H1 (cell line): Measurements from ENCODE around the gene MED23. TPM values are rescaled to one million over a fixed set of nuclear protein-coding genes. Genes with fewer than 3 reads are reported as not detected.

Experiments used
- CTCF ChIA-PET: fragments of 300-600 bp; sonication (Branson Sonifier 250); formaldehyde crosslinking; loops from one replicate; lab custom pipeline; 2021; ENCODE audit not compliant: partially characterized antibody; lab: Charles Lee
- POLR2A ChIA-PET: fragments of 300-600 bp; sonication (Branson Sonifier 250); formaldehyde crosslinking; loops from one replicate; lab custom pipeline; 2021; ENCODE audit warnings: inconsistent platforms; ENCODE audit not compliant: partially characterized antibody; lab: Charles Lee
- DNase-seq, 2 experiments: peaks; one replicate each; pipeline versions ENCODE4 v3.0.0 to v3.0.0-alpha.2; 2010 to 2022; ENCODE audit warnings: low spot score in 2 of 2, low read depth in 1 of 2, mixed read lengths in 1 of 2
- FAIRE-seq: peaks from 2 replicates; lab custom pipeline; 2011; peaks lifted over from hg19 to GRCh38; lab: Jason Lieb, UNC
- H2AFZ ChIP-seq: 2 replicates; pipeline ENCODE4 v1.8.1; 2012; ENCODE audit warnings: low read length, inconsistent platforms
- H2AK5ac ChIP-seq: 2 replicates; pipeline ENCODE4 v1.6.1; 2013; ENCODE audit warnings: low read depth, low read length
- H2BK120ac ChIP-seq: replicated peaks from 2 replicates; pipeline ENCODE3; 2013; ENCODE audit warnings: low read depth, low read length, inconsistent platforms
- H2BK12ac ChIP-seq: 2 replicates; pipeline ENCODE4 v1.6.1; 2013; ENCODE audit warnings: low read depth, low read length
- H2BK15ac ChIP-seq: 2 replicates; pipeline ENCODE4 v1.6.1; 2013; ENCODE audit warnings: low read length
- H2BK20ac ChIP-seq: 2 replicates; pipeline ENCODE4 v1.6.1; 2013; ENCODE audit warnings: low read length
- H2BK5ac ChIP-seq: 2 replicates; pipeline ENCODE4 v1.6.1; 2013; ENCODE audit warnings: low read depth, low read length
- H3K14ac ChIP-seq: 2 replicates; pipeline ENCODE4 v1.6.1; 2013; ENCODE audit warnings: inconsistent platforms; ENCODE audit not compliant: insufficient read length
- H3K18ac ChIP-seq: 2 replicates; pipeline ENCODE4 v1.6.1; 2013; ENCODE audit warnings: low read length; ENCODE audit errors: extremely low read depth
- H3K23ac ChIP-seq: 2 replicates; pipeline ENCODE4 v1.6.1; 2013; ENCODE audit warnings: inconsistent platforms; ENCODE audit not compliant: insufficient read length
- H3K23me2 ChIP-seq: 2 replicates; pipeline ENCODE4 v1.6.1; 2013; ENCODE audit warnings: low read depth, low read length
- H3K27ac ChIP-seq: 2 replicates; pipeline ENCODE4 v1.6.1; 2011; ENCODE audit warnings: low read depth, low read length, inconsistent platforms
- H3K27me3 ChIP-seq, 4 experiments: replicated peaks in 1 of 4; 1 replicate in 1 of 4; 2 replicates in 3 of 4; pipeline versions ENCODE4 v1.6.1 to v1.8.1; 2011 to 2013; ENCODE audit warnings: low read length in 3 of 4, mild to moderate bottlenecking in 3 of 4, inconsistent platforms in 2 of 4, mixed read lengths in 2 of 4, moderate library complexity in 1 of 4; ENCODE audit not compliant: control insufficient read depth in 3 of 4, insufficient read depth in 3 of 4; ENCODE audit errors: extremely low read depth in 1 of 4
- H3K36me3 ChIP-seq, 4 experiments: 2 replicates each; pipeline versions ENCODE4 v1.6.1 to v1.8.1; 2011 to 2013; ENCODE audit warnings: mild to moderate bottlenecking in 4 of 4, low read length in 3 of 4, moderate library complexity in 2 of 4, control low read depth in 1 of 4, inconsistent platforms in 1 of 4; ENCODE audit not compliant: insufficient read depth in 4 of 4, control insufficient read depth in 2 of 4
- H3K4ac ChIP-seq: replicated peaks from 2 replicates; pipeline ENCODE3; 2013; ENCODE audit warnings: low read length, low read depth, mixed read lengths, inconsistent platforms; ENCODE audit not compliant: insufficient read length
- H3K4me1 ChIP-seq, 4 experiments: replicated peaks in 1 of 4; 1 replicate in 1 of 4; 2 replicates in 3 of 4; pipeline versions ENCODE4 v1.6.1 to v1.8.1; 2011 to 2013; ENCODE audit warnings: low read length in 3 of 4, inconsistent platforms in 2 of 4, mixed read lengths in 1 of 4; ENCODE audit not compliant: insufficient read depth in 4 of 4, control insufficient read depth in 3 of 4
- H3K4me2 ChIP-seq, 2 experiments: 2 replicates each; pipeline versions ENCODE4 v1.6.1 to v1.8.1; 2011 to 2013; ENCODE audit warnings: low read depth in 2 of 2, low read length in 2 of 2, control low read depth in 1 of 2, inconsistent platforms in 1 of 2, mild to moderate bottlenecking in 1 of 2; ENCODE audit not compliant: insufficient read depth in 1 of 2
- H3K4me3 ChIP-seq, 4 experiments: fragments of 200-600, 300-600 bp in 1 of 4; sonication (generic), shearing (Covaris generic), sonication (Bioruptor Twin) in 1 of 4; 2 replicates each; pipeline versions ENCODE4 v1.5.1 to v1.8.1; 2011 to 2016; ENCODE audit warnings: low read length in 4 of 4, low read depth in 3 of 4, control low read depth in 2 of 4, inconsistent platforms in 2 of 4, mild to moderate bottlenecking in 2 of 4, mixed read lengths in 1 of 4, moderate library complexity in 1 of 4; ENCODE audit not compliant: insufficient read depth in 2 of 4; ENCODE audit errors: extremely low read depth in 1 of 4
- H3K56ac ChIP-seq: replicated peaks from 2 replicates; pipeline ENCODE3; 2013; ENCODE audit warnings: low read depth, mild to moderate bottlenecking, mixed read lengths, low read length, inconsistent platforms; ENCODE audit not compliant: insufficient read length
- H3K79me1 ChIP-seq: 2 replicates; pipeline ENCODE4 v1.6.1; 2013; ENCODE audit warnings: low read depth, low read length, control low read depth
- H3K79me2 ChIP-seq, 2 experiments: 2 replicates each; pipeline versions ENCODE4 v1.6.1 to v1.8.1; 2012 to 2013; ENCODE audit warnings: low read length in 2 of 2, mild to moderate bottlenecking in 2 of 2, inconsistent platforms in 1 of 2; ENCODE audit not compliant: insufficient read depth in 2 of 2, control insufficient read depth in 1 of 2
- H3K9ac ChIP-seq, 4 experiments: replicated peaks in 1 of 4; 1 replicate in 1 of 4; 2 replicates in 3 of 4; pipeline versions ENCODE4 v1.6.1 to v1.8.1; 2011 to 2013; ENCODE audit warnings: low read depth in 3 of 4, low read length in 3 of 4, control low read depth in 2 of 4, mild to moderate bottlenecking in 2 of 4, moderate library complexity in 2 of 4, inconsistent platforms in 1 of 4; ENCODE audit errors: extremely low read depth in 1 of 4
- H3K9me3 ChIP-seq, 2 experiments: 2 replicates each; pipeline versions ENCODE4 v1.6.1 to v1.8.1; 2012 to 2013; ENCODE audit warnings: mild to moderate bottlenecking in 2 of 2, moderate library complexity in 2 of 2, control low read depth in 1 of 2, inconsistent platforms in 1 of 2, low read depth in 1 of 2, low read length in 1 of 2, mixed read lengths in 1 of 2; ENCODE audit not compliant: insufficient read depth in 2 of 2
- H4K20me1 ChIP-seq, 2 experiments: replicated peaks in 1 of 2; 2 replicates each; pipeline versions ENCODE3 to v1.8.1; 2011 to 2013; ENCODE audit warnings: inconsistent platforms in 2 of 2, low read length in 2 of 2, mild to moderate bottlenecking in 1 of 2; ENCODE audit not compliant: insufficient read depth in 2 of 2, control insufficient read depth in 1 of 2
- H4K5ac ChIP-seq: 2 replicates; pipeline ENCODE4 v1.6.1; 2013; ENCODE audit warnings: low read length, low read depth, mixed read lengths, inconsistent platforms; ENCODE audit not compliant: insufficient read length
- H4K8ac ChIP-seq: 2 replicates; pipeline ENCODE4 v1.8.0; 2013; ENCODE audit warnings: mild to moderate bottlenecking, moderate library complexity, low read length, inconsistent platforms; ENCODE audit not compliant: insufficient read depth; ENCODE audit errors: extremely low read depth
- H4K91ac ChIP-seq: replicated peaks from 2 replicates; pipeline ENCODE3; 2013; ENCODE audit warnings: low read length, mixed read lengths, inconsistent platforms; ENCODE audit not compliant: insufficient read length
- ASH2L ChIP-seq: fragments of 200-600, 300-600 bp; sonication (generic); IDR thresholded peaks from one replicate; pipeline ENCODE4 v1.7.1; 2017; ENCODE audit warnings: low read length
- BCL11A ChIP-seq, 2 experiments: IDR thresholded peaks; one replicate each; pipeline ENCODE4 v1.6.1; 2011; ENCODE audit warnings: low read depth in 2 of 2, low read length in 2 of 2, mild to moderate bottlenecking in 2 of 2
- CBX5 ChIP-seq: fragments of 300-800, 300-1000 bp; sonication (generic); IDR thresholded peaks from 2 replicates; pipeline ENCODE4 v1.7.1; 2016; ENCODE audit warnings: antibody characterized with exemption, low read length, low read depth
- EGR1 ChIP-seq: IDR thresholded peaks from 2 replicates; pipeline ENCODE4 v1.6.1; 2011; ENCODE audit warnings: low read depth, low read length, borderline replicate concordance
- KDM4A ChIP-seq: IDR thresholded peaks from one replicate; pipeline ENCODE4 v1.7.1; 2012; ENCODE audit warnings: low read depth, mild to moderate bottlenecking, moderate library complexity, low read length, inconsistent platforms; ENCODE audit not compliant: severe bottlenecking
- POLR2A ChIP-seq, 2 experiments: IDR thresholded peaks; 1 replicate in 1 of 2; 2 replicates in 1 of 2; pipeline ENCODE4 v1.6.1; 2011; ENCODE audit warnings: low read depth in 2 of 2, low read length in 2 of 2, mild to moderate bottlenecking in 2 of 2; ENCODE audit errors: control extremely low read depth in 1 of 2
- POU5F1 ChIP-seq: IDR thresholded peaks from 2 replicates; pipeline ENCODE4 v1.6.1; 2011; ENCODE audit warnings: low read depth, mild to moderate bottlenecking, low read length, moderate library complexity
- SP2 ChIP-seq: IDR thresholded peaks from 2 replicates; pipeline ENCODE4 v1.6.1; 2012; ENCODE audit warnings: mild to moderate bottlenecking, low read length, inconsistent platforms
- SUZ12 ChIP-seq: fragments of 200-600 bp; sonication (generic); IDR thresholded peaks from 2 replicates; pipeline ENCODE4 v1.6.1; 2012; ENCODE audit warnings: mild to moderate bottlenecking, inconsistent platforms, low read length, moderate library complexity, mixed read lengths
- TAF1 ChIP-seq: IDR thresholded peaks from 2 replicates; pipeline ENCODE4 v1.6.1; 2011; ENCODE audit warnings: mild to moderate bottlenecking, low read depth, low read length
- TAF7 ChIP-seq: optimal IDR thresholded peaks from 2 replicates; pipeline ENCODE3; 2011; ENCODE audit warnings: low read depth, mild to moderate bottlenecking, inconsistent platforms, low read length, moderate library complexity, borderline replicate concordance
- YY1 ChIP-seq: IDR thresholded peaks from 2 replicates; pipeline ENCODE4 v1.6.1; 2011; ENCODE audit warnings: low read depth, mild to moderate bottlenecking, low read length
- WGBS, 2 experiments: shearing (Covaris generic) in 1 of 2; methylation state at CpG; one replicate each; pipeline versions ENCODE4 v1.1.6 to v1.1.7; 2013 to 2015; ENCODE audit warnings: low lambda C conversion rate in 2 of 2, mixed read lengths in 2 of 2, inconsistent platforms in 1 of 2, low coverage in 1 of 2, missing lambda C conversion rate in 1 of 2; ENCODE audit not compliant: insufficient replicate concordance in 2 of 2, insufficient coverage in 1 of 2, insufficient read length in 1 of 2; ENCODE audit errors: extremely low coverage in 1 of 2, missing lambda C conversion rate in 1 of 2; 5-methylcytosine and 5-hydroxymethylcytosine counted together
- polyA plus RNA-seq, 7 experiments: library from polyadenylated mRNA; depleted of rRNA in 3 of 7; stranded (reverse) in 5 of 7; unstranded in 2 of 7; fragments of >200 nt in 5 of 7; fragments of 200-250 nt in 2 of 7; gene quantifications; 1 replicate in 5 of 7; 2 replicates in 1 of 7; 4 replicates in 1 of 7; pipeline versions ENCODE4 v1.2.1 to v1.2.3, GENCODE V29; 2011 to 2013; ENCODE audit warnings: missing spikeins in 2 of 7, mixed read lengths in 2 of 7
- total RNA-seq: library from RNA; stranded (reverse); fragmentation: NEBNext Ultra II Directional; extraction: Animal tissue kit (Norgen Biotek cat#: 25700); gene quantifications from 2 replicates; pipeline ENCODE4 v1.2.1, GENCODE V29; 2021
- TF ChIP-seq, protein P1 (sequence below): IDR thresholded peaks from 2 replicates; pipeline ENCODE4 v1.6.1; 2012; ENCODE audit warnings: inconsistent platforms

The MED23 gene
- total and polyA plus RNA-seq, 2 of the 8 experiments (the other 6 are each of a cell fraction or from before 2014, with no cell fraction given) = 10.5 to 13.0 TPM

- Histone ChIP-seq H3K23me2 (no peaks in the 10 kb centered on the region), H3K4me1 (no peaks in the 10 kb centered on the region), H3K27ac (no peak overlapping the region), H2BK120ac (no peak overlapping the region), H4K91ac (no peak overlapping the region), H3K18ac (no peak overlapping the region), H3K14ac (no peak overlapping the region), H3K27me3 (no peaks in the 10 kb centered on the region), H2BK15ac (no peak overlapping the region), H3K23ac (no peak overlapping the region), H3K4ac (no peak overlapping the region), H2AK5ac (no peak overlapping the region), H3K4me2 (no peak overlapping the region), H4K20me1 (no peaks in the 10 kb centered on the region), H2BK20ac (no peak overlapping the region), H3K9ac (no peak overlapping the region), H3K9me3 (no peaks in the 10 kb centered on the region), H2BK12ac (no peak overlapping the region), H3K56ac (no peak overlapping the region), H3K79me1 (no peaks in the 10 kb centered on the region), H2BK5ac (no peak overlapping the region), H4K5ac (no peak overlapping the region), H3K79me2 (no peaks in the 10 kb centered on the region), H4K8ac (no peak overlapping the region), H2AFZ (no peak overlapping the region), H3K36me3 (no peaks in the 10 kb centered on the region), H3K4me3 (no peak overlapping the region)
- CTCF ChIA-PET = interaction anchor here (0.6 to 2.1 kb wide), 6 partner anchors 8 to 1162 kb away, joined by 3 to 9 read pairs (median 3); no protein-coding TSS in a partner anchor
- POLR2A ChIA-PET = no interaction called here
- DNase-seq (no peak), FAIRE-seq (no peak)
- WGBS, 2 experiments = 90% methylated on average over 2 of the region's 2 CpGs; no CpG with 5 or more reads in 1 of the 2 experiments
- TF ChIP-seq YY1 (no peak), EGR1 (no peak), SP2 (no peak), BCL11A (IDR thresholded peaks at IDR 0.05; ENCODE audit: low read depth in 2 of 2, low read length in 2 of 2) (no peak), TAF1 (no peak), POU5F1 (no peak), ASH2L (no peak), KDM4A (no peak), CBX5 (no peak), POLR2A (IDR thresholded peaks at IDR 0.05; ENCODE audit: control extremely low read depth in 1 of 2, low read depth in 2 of 2, low read length in 2 of 2) (no peak), SUZ12 (no peak), TAF7 (no peak)
- TF ChIP-seq, protein P1, sequence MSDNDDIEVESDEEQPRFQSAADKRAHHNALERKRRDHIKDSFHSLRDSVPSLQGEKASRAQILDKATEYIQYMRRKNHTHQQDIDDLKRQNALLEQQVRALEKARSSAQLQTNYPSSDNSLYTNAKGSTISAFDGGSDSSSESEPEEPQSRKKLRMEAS = no peak
Measured at GRCh38 chr6:131663578-131664165, 35.6 kb upstream of the MED23 start.
